Breast epithelium (tissue), 4 donors: ENCODE data around the gene PRDM15. TPM values are rescaled to one million over a fixed set of nuclear protein-coding genes. Genes with fewer than 3 reads are reported as not detected.

Experiments
- DNase-seq, 2 donors: peaks; one replicate each; pipeline ENCODE4 v3.0.0-alpha.2; 2019; ENCODE audit warnings: low spot score in 2 of 2
- H3K27ac ChIP-seq, 2 donors: fragments of 200-600 bp; sonication (generic) in 1 of 2; one replicate each; pipeline ENCODE4 v1.5.1; 2016 to 2019; ENCODE audit warnings: mild to moderate bottlenecking in 1 of 2
- H3K27me3 ChIP-seq, 2 donors: fragments of 200-600 bp; sonication (generic) in 1 of 2; one replicate each; pipeline versions ENCODE4 v1.5.1 to v1.6.0; 2017 to 2019; ENCODE audit warnings: control low read depth in 1 of 2, mild to moderate bottlenecking in 1 of 2
- H3K36me3 ChIP-seq: fragments of 200-600 bp; one replicate; pipeline ENCODE4 v1.5.1; 2019
- H3K4me1 ChIP-seq, 2 donors: fragments of 200-600 bp; sonication (generic); one replicate each; pipeline ENCODE4 v1.5.1; 2016 to 2019; ENCODE audit warnings: control low read depth in 1 of 2
- H3K4me3 ChIP-seq, 3 donors: fragments of 200-600 bp; sonication (generic); 1 replicate in 2 of 3; 2 replicates in 1 of 3; pipeline ENCODE4 v1.5.1; 2016 to 2019; ENCODE audit warnings: mild to moderate bottlenecking in 3 of 3, moderate library complexity in 2 of 3
- H3K9me3 ChIP-seq, 2 donors: fragments of 200-600 bp; sonication (generic) in 1 of 2; one replicate each; pipeline ENCODE4 v1.5.1; 2016 to 2019; ENCODE audit warnings: control low read depth in 1 of 2
- POLR2A ChIP-seq: fragments of 450-650 bp; IDR thresholded peaks from one replicate; pipeline ENCODE4 v1.6.1; 2016; ENCODE audit warnings: antibody characterized with exemption, mild to moderate bottlenecking, moderate library complexity
- POLR2AphosphoS5 ChIP-seq, 3 donors: sonication (generic); formaldehyde crosslinking; IDR thresholded peaks; one replicate each; pipeline ENCODE4 v1.6.1; 2017; ENCODE audit warnings: antibody characterized with exemption in 3 of 3
- intact Hi-C: fragments of 100-400 bp; cut with DNase I; formaldehyde crosslinking; loops from one replicate; pipeline ENCODE4 v1.15.1; 2023; ENCODE audit warnings: low total_unique reads
- total RNA-seq, 3 donors: library from RNA; depleted of rRNA; stranded (reverse); fragments of >200 nt; gene quantifications; one replicate each; pipeline ENCODE4 v1.1.0, GENCODE V29; 2016
- TF ChIP-seq, protein P1 (sequence below), 3 donors: fragments of 450-650 bp; IDR thresholded peaks; one replicate each; pipeline ENCODE4 v1.5.1; 2016 to 2017; ENCODE audit warnings: antibody characterized with exemption in 3 of 3, mild to moderate bottlenecking in 3 of 3, moderate library complexity in 3 of 3

The PRDM15 gene
- total RNA-seq, 3 donors from 2014 or later, result 6.6 to 14.1 (median 9.2) TPM

DNA sequence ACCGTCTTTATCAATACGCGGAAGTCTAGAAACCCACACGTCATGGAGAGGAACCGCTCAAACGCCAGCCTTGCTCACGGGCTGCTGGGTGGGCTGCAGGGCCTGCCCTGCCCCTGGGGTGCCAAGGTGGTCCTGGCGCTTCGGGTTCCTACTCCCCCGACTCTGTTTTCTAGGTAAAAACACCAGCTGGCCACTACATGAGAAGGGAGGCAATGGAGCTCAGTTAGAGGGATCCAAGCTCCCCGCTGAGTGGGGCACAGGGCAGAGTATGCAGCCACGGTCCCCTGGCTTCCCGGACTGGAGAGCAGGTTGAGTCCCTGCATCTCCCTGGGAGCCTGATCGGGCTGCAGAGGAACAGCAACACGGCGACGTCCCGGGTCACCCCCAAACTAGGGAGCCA lies 71.0 kb downstream of the PRDM15 start:
- Histone ChIP-seq H3K27me3 (no peaks in the 10 kb centered on the region), H3K4me3 (no peak overlapping the region), H3K27ac (no peak overlapping the region), H3K4me1 (peaks cover 4 to 5% of the 10 kb centered on the region in 2 donors), H3K9me3 (no peaks in the 10 kb centered on the region), H3K36me3 (no peaks in the 10 kb centered on the region)
- peak in 1 of 2 donors; percentile 30 for DNase-seq
- intact Hi-C loops, result no loop called here
- TF ChIP-seq, protein P1, sequence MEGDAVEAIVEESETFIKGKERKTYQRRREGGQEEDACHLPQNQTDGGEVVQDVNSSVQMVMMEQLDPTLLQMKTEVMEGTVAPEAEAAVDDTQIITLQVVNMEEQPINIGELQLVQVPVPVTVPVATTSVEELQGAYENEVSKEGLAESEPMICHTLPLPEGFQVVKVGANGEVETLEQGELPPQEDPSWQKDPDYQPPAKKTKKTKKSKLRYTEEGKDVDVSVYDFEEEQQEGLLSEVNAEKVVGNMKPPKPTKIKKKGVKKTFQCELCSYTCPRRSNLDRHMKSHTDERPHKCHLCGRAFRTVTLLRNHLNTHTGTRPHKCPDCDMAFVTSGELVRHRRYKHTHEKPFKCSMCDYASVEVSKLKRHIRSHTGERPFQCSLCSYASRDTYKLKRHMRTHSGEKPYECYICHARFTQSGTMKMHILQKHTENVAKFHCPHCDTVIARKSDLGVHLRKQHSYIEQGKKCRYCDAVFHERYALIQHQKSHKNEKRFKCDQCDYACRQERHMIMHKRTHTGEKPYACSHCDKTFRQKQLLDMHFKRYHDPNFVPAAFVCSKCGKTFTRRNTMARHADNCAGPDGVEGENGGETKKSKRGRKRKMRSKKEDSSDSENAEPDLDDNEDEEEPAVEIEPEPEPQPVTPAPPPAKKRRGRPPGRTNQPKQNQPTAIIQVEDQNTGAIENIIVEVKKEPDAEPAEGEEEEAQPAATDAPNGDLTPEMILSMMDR (IDR thresholded peaks at IDR 0.05), result no peak
- TF ChIP-seq POLR2AphosphoS5 (IDR thresholded peaks at IDR 0.05), result no peak
- no peak for TF ChIP-seq POLR2A

DNA sequence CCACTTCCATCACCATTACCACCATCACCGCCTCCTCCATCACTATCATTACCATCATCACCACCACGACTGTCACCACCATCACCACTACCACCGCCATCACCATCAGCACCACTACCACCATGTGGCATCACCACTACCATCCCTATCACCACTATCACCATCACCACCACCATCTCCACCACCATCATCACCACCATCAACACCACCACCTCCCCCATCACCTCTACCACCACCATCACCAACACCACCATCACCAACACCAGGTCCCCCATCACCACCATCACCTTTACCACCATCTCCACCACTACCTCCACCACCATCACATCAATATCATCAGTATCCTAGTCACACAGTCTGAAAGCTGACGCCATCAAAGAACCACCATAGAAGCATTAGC lies 72.4 kb downstream of the PRDM15 start:
- no peak overlapping the region for H3K4me3 ChIP-seq
- DNase-seq, result no peak
- TF ChIP-seq POLR2AphosphoS5 (IDR thresholded peaks at IDR 0.05), result no peak
- no peak for TF ChIP-seq POLR2A
- TF ChIP-seq, protein P1 (IDR thresholded peaks at IDR 0.05), result no peak

DNA sequence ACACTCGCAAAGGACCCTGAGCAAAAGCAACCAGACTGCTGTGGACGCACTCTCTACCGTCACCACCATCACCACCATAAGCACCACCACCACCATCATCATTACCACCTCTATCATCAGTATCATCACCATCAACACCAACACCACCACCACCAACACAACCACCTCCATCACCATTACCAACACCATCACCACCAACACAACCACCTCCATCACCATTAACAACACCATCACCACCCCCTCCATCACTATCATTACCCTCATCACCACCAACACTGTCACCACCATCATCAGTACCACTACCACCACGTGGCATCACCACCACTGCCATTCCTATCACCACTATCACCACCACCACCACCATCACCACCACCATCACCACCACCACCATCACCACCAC lies 73.5 kb downstream of the PRDM15 start:
- Histone ChIP-seq H3K36me3 (no peaks in the 10 kb centered on the region), H3K27me3 (no peaks in the 10 kb centered on the region), H3K4me3 (no peak overlapping the region), H3K4me1 (peaks cover 8 to 10% of the 10 kb centered on the region in 2 donors), H3K9me3 (no peaks in the 10 kb centered on the region), H3K27ac (no peak overlapping the region)
- no peak for TF ChIP-seq POLR2A
- TF ChIP-seq, protein P1 (IDR thresholded peaks at IDR 0.05), result no peak
- no peak for TF ChIP-seq POLR2AphosphoS5 (IDR thresholded peaks at IDR 0.05)
- intact Hi-C loops, result no loop called here
- DNase-seq, result no peak

More for the DNA sequence above, 72.4 kb downstream of the PRDM15 start:
- no peaks in the 10 kb centered on the region for H3K9me3 ChIP-seq
- H3K27me3 ChIP-seq, result no peaks in the 10 kb centered on the region
- intact Hi-C loops, result no loop called here
- H3K36me3 ChIP-seq, result no peaks in the 10 kb centered on the region
- H3K27ac ChIP-seq, result no peak overlapping the region
- H3K4me1 ChIP-seq, result peaks cover 8 to 10% of the 10 kb centered on the region in 2 donors

DNA sequence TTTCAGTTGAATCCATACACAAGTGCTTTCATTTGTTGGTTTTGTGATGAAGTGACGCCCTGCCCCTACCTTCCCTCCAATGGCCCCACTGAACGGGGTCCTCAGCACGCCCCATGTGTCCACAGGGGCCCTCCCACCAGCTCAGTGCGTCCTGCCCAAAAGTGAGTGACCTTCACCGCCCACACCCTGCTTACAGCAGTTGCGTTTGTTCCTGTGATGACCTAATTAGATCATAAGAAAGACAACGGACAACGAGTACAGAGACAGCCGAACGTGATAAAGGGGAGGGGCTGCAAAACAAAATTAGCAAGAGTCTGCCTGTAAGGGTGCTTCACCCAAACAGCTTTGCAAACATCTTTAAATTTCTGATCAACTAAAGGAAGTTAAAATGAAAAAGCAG lies 74.1 kb downstream of the PRDM15 start:
- H3K27me3 ChIP-seq, result no peaks in the 10 kb centered on the region
- H3K4me3 ChIP-seq, result no peak overlapping the region
- H3K9me3 ChIP-seq, result no peaks in the 10 kb centered on the region
- H3K27ac ChIP-seq, result no peak overlapping the region
- DNase-seq, result no peak
- no peak for TF ChIP-seq POLR2AphosphoS5 (IDR thresholded peaks at IDR 0.05)
- TF ChIP-seq, protein P1 (IDR thresholded peaks at IDR 0.05), result no peak
- no peak for TF ChIP-seq POLR2A
- H3K36me3 ChIP-seq, result no peaks in the 10 kb centered on the region
- H3K4me1 ChIP-seq, result peaks cover 8 to 10% of the 10 kb centered on the region in 2 donors
- intact Hi-C loops, result no loop called here

DNA sequence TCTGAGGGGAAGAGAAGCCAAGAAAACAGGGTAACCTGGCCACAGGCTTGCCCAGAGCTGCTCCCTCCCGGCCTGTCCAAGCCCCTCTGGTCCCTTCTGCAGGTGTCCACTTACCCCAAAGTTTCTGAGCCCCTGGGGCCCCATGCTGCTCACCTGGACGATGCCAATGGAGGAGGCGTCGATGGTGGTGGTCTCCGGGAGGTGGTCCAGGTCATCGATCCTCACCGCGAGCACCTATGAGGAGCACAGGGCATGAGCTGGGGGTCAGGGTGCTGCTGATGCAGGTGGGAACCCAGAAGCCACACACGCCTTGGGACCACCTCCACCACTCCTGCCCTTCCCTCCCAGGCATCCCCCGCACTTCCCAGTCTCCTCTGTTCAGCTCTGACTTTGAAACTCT lies 74.8 kb downstream of the PRDM15 start:
- Histone ChIP-seq H3K4me1 (peaks cover 8 to 10% of the 10 kb centered on the region in 2 donors), H3K4me3 (no peak overlapping the region), H3K27ac (no peak overlapping the region), H3K27me3 (no peaks in the 10 kb centered on the region), H3K9me3 (no peaks in the 10 kb centered on the region), H3K36me3 (no peaks in the 10 kb centered on the region)
- intact Hi-C loops, result no loop called here
- DNase-seq, result no peak
- TF ChIP-seq, protein P1 (IDR thresholded peaks at IDR 0.05), result no peak
- TF ChIP-seq POLR2AphosphoS5 (IDR thresholded peaks at IDR 0.05) (no peak), POLR2A (no peak)
